ENCODE results near the gene HAPLN1. TPM values are rescaled to one million over a fixed set of nuclear protein-coding genes. Genes with fewer than 3 reads are reported as not detected.

Gene HAPLN1
- total and polyA plus RNA-seq, 10 of the 15 experiments (the other 5 are each of a cell fraction or from before 2014, with no cell fraction given) = 0.05 to 0.21 (median 0.17) TPM; not detected in 2

- no peak for TF ChIP-seq MLLT1 (IDR thresholded peaks at IDR 0.05)
- TF ChIP-seq HCFC1 (IDR thresholded peaks at IDR 0.05; ENCODE audit: low read length) = no peak
- no peak for TF ChIP-seq ETV6 (conservative IDR thresholded peaks at IDR 0.05 in 1 of 2, IDR thresholded peaks at IDR 0.05 in 1 of 2; ENCODE audit: borderline replicate concordance in 1 of 2, low read depth in 1 of 2)
- no peak for TF ChIP-seq EED (IDR thresholded peaks at IDR 0.05; ENCODE audit: low read depth)
Observed at GRCh38 chr5:83701886-83702285, 18.8 kb downstream of the HAPLN1 start (continued).

- H3K4me2 ChIP-seq (ENCODE audit: control insufficient read depth, insufficient read depth) = no peak overlapping the region
- POLR2A ChIA-PET = no interaction called here
- H2AFZ ChIP-seq (ENCODE audit: control insufficient read depth, low read depth, low read length) = no peak overlapping the region
- no peak for FAIRE-seq
- CTCF ChIA-PET = no interaction called here
- H3K27me3 ChIP-seq (replicated peaks in 1 of 2; ENCODE audit: control insufficient read depth in 2 of 2, insufficient read depth in 2 of 2, low read length in 1 of 2) = no peaks in the 10 kb centered on the region
- intact Hi-C loops (cut with micrococcal nuclease; ENCODE audit: unreplicated experiment) = no loop called here
- RAD21 ChIA-PET (ENCODE audit: unreplicated experiment) = no interaction called here
- no peaks in the 10 kb centered on the region for H3K79me2 ChIP-seq (ENCODE audit: control insufficient read depth, insufficient read depth, low read length)
- H3K27ac ChIP-seq (ENCODE audit: control insufficient read depth, insufficient read depth) = no peak overlapping the region
- H3K36me3 ChIP-seq (ENCODE audit: control insufficient read depth in 2 of 2, insufficient read depth in 2 of 2, low read length in 1 of 2) = no peaks in the 10 kb centered on the region
- no peaks in the 10 kb centered on the region for H4K20me1 ChIP-seq (ENCODE audit: control insufficient read depth, insufficient read depth)
- no peak for ATAC-seq
- H3K9ac ChIP-seq (ENCODE audit: control insufficient read depth, insufficient read depth, low read length) = no peak overlapping the region
- H3K9me3 ChIP-seq (replicated peaks; ENCODE audit: control insufficient read depth, insufficient read depth, low read length) = no peaks in the 10 kb centered on the region
- no peaks in the 10 kb centered on the region for H3K4me1 ChIP-seq (ENCODE audit: control insufficient read depth, insufficient read depth, low read length)
- in situ Hi-C loops (cut with MboI) = no loop called here
- no TSS peak for BruUV-seq (replicated peaks)
- H3K4me3 ChIP-seq = no peak overlapping the region
- no peak for DNase-seq (ENCODE audit: low read depth, low spot score)
- 26% methylated on average over 1 of the region's 1 CpG for WGBS (ENCODE audit: insufficient coverage, insufficient replicate concordance, low lambda C conversion rate, missing lambda C conversion rate)
- SMC1A ChIA-PET (ENCODE audit: uncharacterized antibody, unreplicated experiment) = no interaction called here
- TF ChIP-seq NFXL1 (IDR thresholded peaks at IDR 0.05; ENCODE audit: borderline replicate concordance) = no peak
- no peak for TF ChIP-seq ZNF24 (IDR thresholded peaks at IDR 0.05)
- TF ChIP-seq E2F4 (IDR thresholded peaks at IDR 0.05; ENCODE audit: low read depth, low read length) = no peak
- TF ChIP-seq CUX1 (IDR thresholded peaks at IDR 0.05; ENCODE audit: insufficient replicate concordance, low read depth, low read length) = no peak
- no peak for TF ChIP-seq ZZZ3 (IDR thresholded peaks at IDR 0.05; ENCODE audit: control insufficient read depth, insufficient read length, low read depth)
- TF ChIP-seq LARP7 (IDR thresholded peaks at IDR 0.05) = no peak
- TF ChIP-seq, protein P1, sequence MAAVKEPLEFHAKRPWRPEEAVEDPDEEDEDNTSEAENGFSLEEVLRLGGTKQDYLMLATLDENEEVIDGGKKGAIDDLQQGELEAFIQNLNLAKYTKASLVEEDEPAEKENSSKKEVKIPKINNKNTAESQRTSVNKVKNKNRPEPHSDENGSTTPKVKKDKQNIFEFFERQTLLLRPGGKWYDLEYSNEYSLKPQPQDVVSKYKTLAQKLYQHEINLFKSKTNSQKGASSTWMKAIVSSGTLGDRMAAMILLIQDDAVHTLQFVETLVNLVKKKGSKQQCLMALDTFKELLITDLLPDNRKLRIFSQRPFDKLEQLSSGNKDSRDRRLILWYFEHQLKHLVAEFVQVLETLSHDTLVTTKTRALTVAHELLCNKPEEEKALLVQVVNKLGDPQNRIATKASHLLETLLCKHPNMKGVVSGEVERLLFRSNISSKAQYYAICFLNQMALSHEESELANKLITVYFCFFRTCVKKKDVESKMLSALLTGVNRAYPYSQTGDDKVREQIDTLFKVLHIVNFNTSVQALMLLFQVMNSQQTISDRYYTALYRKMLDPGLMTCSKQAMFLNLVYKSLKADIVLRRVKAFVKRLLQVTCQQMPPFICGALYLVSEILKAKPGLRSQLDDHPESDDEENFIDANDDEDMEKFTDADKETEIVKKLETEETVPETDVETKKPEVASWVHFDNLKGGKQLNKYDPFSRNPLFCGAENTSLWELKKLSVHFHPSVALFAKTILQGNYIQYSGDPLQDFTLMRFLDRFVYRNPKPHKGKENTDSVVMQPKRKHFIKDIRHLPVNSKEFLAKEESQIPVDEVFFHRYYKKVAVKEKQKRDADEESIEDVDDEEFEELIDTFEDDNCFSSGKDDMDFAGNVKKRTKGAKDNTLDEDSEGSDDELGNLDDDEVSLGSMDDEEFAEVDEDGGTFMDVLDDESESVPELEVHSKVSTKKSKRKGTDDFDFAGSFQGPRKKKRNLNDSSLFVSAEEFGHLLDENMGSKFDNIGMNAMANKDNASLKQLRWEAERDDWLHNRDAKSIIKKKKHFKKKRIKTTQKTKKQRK (IDR thresholded peaks at IDR 0.05; ENCODE audit: low read depth, low read length) = no peak
Observed at GRCh38 chr5:83689881-83690280, 30.8 kb downstream of the HAPLN1 start.

Data from GM12878 (cell line).